Muscle layer of duodenum (tissue), 2 donors: Measurements from ENCODE around the gene SPDYE6.
"Not testable (repeated sequence)": the region's sequence is repeated elsewhere in the genome, so short reads cannot be mapped to it uniquely, and the experiment has no call there.

Experiments used
- H3K27ac ChIP-seq: one replicate; pipeline ENCODE4 v1.7.0; 2013; ENCODE audit warnings: mild to moderate bottlenecking, low read length
- H3K27me3 ChIP-seq: one replicate; pipeline ENCODE4 v1.7.0; 2013; ENCODE audit warnings: low read depth, mild to moderate bottlenecking, control low read depth, low read length
- H3K36me3 ChIP-seq, 2 donors: one replicate each; pipeline ENCODE4 v1.7.0; 2013; ENCODE audit warnings: low read length in 2 of 2, control low read depth in 1 of 2, mild to moderate bottlenecking in 1 of 2; ENCODE audit not compliant: insufficient read depth in 2 of 2, control insufficient read depth in 1 of 2
- H3K4me1 ChIP-seq, 2 donors: one replicate each; pipeline ENCODE4 v1.7.0; 2013; ENCODE audit warnings: low read length in 2 of 2, mild to moderate bottlenecking in 2 of 2, control low read depth in 1 of 2, moderate library complexity in 1 of 2; ENCODE audit not compliant: insufficient read depth in 2 of 2, control insufficient read depth in 1 of 2
- H3K4me3 ChIP-seq, 2 donors: one replicate each; pipeline ENCODE4 v1.7.0; 2013; ENCODE audit warnings: low read length in 2 of 2, low read depth in 1 of 2, mild to moderate bottlenecking in 1 of 2
- H3K9me3 ChIP-seq, 2 donors: one replicate each; pipeline ENCODE4 v1.7.0; 2013; ENCODE audit warnings: low read length in 2 of 2, control low read depth in 1 of 2, mild to moderate bottlenecking in 1 of 2; ENCODE audit not compliant: control insufficient read depth in 1 of 2
- donor health status: healthy.

SPDYE6 gene

DNA sequence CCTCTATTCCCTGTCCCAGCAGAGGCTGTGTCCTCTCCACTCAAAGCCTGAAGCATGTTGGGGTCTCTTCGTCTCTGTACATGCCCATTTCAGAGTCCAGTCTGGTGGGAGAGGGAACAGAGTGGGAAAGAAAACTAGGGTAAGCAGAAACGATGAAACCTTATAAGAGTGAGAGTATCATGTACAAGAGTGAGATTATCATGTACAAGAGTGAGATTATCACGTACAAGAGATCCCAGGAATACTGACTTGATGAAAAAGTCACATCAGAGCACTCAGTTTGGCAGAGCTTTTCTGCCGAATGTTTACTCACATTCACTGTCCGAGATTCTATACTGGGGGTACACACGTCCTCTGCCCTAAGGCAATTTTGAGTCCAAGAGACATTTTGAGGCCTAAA lies at the start of gene SPDYE6:
Gene SPDYE6, minus strand, starts transcription at position 101 of the 400 bp plus-strand sequence. CDS start 421 bp downstream, outside the sequence.
- H3K27ac ChIP-seq, H3K27me3 ChIP-seq, H3K4me1 ChIP-seq, H3K36me3 ChIP-seq, H3K4me3 ChIP-seq, H3K9me3 ChIP-seq: not testable (repeated sequence)

DNA sequence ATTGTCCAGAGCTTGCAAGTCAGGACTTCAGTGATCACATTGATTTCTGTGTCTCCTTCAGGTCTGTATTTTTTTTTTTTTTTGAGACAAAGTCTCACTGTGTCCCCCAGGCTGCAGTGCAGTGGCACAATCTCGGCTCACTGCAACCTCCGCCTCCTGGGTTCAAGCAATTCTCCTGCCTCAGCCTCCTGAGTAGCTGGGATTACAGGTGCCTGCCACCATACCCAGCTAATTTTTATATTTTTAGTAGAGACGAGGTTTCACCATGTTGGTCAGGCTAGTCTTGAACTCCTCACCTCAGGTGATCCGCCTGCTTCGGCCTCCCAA lies 48.6 kb upstream of the SPDYE6 start:
- not testable (repeated sequence) for H3K4me3 ChIP-seq, H3K27ac ChIP-seq, H3K9me3 ChIP-seq, H3K4me1 ChIP-seq, H3K27me3 ChIP-seq
- H3K36me3 ChIP-seq, result peaks cover 30 to 74% of the 10 kb centered on the region in 2 donors

DNA sequence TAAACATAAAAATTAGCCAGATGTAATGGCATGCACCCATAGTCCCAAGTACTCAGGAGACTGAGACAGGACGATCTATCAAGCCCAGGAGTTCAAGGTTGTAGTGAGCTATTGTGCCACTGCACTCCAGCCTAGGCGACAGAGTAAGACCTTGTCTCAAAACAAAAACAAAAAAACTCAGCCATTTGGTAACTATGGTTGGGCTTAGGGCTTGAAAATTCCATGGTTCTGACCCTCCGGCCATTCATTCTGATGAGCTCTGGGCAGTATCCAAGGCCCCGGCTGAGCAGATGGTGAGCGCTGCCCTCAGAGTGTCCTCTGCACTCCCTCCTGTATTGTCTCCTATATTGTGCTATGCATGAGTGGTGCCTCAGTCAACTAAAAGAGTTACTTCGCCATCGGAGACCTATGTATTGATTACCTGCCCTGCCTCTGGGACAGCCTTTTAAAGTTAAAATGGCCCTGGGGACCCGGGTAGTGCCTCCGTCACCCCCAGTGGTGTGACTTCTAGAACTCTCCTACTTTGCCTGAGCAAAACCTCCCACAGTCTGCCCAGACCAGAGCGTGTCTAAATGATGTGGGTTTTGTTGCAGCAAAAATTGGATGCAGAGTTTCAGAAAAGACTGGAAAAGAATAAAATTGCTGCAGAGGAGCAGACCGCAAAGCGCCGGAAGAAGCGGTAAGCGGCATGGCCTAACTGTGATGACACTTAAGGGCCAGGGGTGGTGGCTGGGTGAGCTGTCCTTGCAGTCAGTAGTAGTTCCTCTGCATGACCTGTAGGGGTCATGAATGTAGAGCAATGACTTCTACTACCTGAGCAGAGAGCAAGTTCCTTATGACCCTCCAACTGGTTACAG lies 48.0 kb upstream of the SPDYE6 start:
- Histone ChIP-seq H3K36me3 (peaks cover 30 to 76% of the 10 kb centered on the region in 2 donors), H3K4me1 (peaks cover 0 to 7% of the 10 kb centered on the region in 2 donors), H3K27ac (no peak overlapping the region), H3K27me3 (no peaks in the 10 kb centered on the region), H3K4me3 (no peak overlapping the region), H3K9me3 (no peaks in the 10 kb centered on the region)

- Histone ChIP-seq H3K4me1 (peaks cover 0 to 7% of the 10 kb centered on the region in 2 donors), H3K36me3 (peaks cover 30 to 73% of the 10 kb centered on the region in 2 donors), H3K9me3 (no peaks in the 10 kb centered on the region), H3K27me3 (no peaks in the 10 kb centered on the region), H3K27ac (no peak overlapping the region), H3K4me3 (no peak overlapping the region)
Observed at GRCh38 chr7:102403563-102403962, 47.3 kb upstream of the SPDYE6 start.

DNA sequence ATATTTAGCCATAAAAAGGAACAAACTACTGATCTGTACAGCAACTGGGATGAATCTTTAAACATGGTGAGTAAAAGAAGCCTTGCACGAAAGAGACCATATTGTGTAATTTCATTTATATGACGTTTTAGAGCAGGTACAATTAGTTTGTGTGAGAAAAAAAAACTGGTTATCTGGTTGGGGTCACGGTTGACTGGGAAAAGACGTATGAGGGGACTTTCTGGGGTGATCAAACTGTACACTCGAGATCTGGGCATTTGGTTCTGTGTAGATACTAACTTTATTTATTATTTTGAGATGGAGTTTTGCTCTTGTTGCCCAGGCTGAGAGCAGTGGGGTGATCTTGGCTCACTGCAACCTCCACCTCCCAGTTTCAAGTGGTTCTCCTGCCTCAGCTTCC lies 44.1 kb upstream of the SPDYE6 start:
- Histone ChIP-seq H3K9me3 (no peaks in the 10 kb centered on the region), H3K4me1 (peaks cover 7 to 16% of the 10 kb centered on the region in 2 donors), H3K36me3 (peaks cover 11 to 47% of the 10 kb centered on the region in 2 donors), H3K27me3 (no peaks in the 10 kb centered on the region), H3K27ac (no peak overlapping the region), H3K4me3 (no peak overlapping the region)

- H3K36me3 ChIP-seq, result peaks cover 6 to 42% of the 10 kb centered on the region in 2 donors
- H3K4me3 ChIP-seq, result no peak overlapping the region
- H3K9me3 ChIP-seq, result no peaks in the 10 kb centered on the region
- H3K27me3 ChIP-seq, result no peaks in the 10 kb centered on the region
- H3K4me1 ChIP-seq, result peaks cover 7 to 9% of the 10 kb centered on the region in 2 donors
- no peak overlapping the region for H3K27ac ChIP-seq
Observed at GRCh38 chr7:102398543-102398942, 42.3 kb upstream of the SPDYE6 start.

- Histone ChIP-seq H3K4me1 (peaks cover 7 to 9% of the 10 kb centered on the region in 2 donors), H3K36me3 (peaks cover 6 to 24% of the 10 kb centered on the region in 2 donors), H3K27ac (peak overlapping the region; percentile 90), H3K9me3 (no peaks in the 10 kb centered on the region), H3K4me3 (peak overlapping the region; percentile 99), H3K27me3 (no peaks in the 10 kb centered on the region)
Observed at GRCh38 chr7:102396710-102397019, 40.4 kb upstream of the SPDYE6 start.

DNA sequence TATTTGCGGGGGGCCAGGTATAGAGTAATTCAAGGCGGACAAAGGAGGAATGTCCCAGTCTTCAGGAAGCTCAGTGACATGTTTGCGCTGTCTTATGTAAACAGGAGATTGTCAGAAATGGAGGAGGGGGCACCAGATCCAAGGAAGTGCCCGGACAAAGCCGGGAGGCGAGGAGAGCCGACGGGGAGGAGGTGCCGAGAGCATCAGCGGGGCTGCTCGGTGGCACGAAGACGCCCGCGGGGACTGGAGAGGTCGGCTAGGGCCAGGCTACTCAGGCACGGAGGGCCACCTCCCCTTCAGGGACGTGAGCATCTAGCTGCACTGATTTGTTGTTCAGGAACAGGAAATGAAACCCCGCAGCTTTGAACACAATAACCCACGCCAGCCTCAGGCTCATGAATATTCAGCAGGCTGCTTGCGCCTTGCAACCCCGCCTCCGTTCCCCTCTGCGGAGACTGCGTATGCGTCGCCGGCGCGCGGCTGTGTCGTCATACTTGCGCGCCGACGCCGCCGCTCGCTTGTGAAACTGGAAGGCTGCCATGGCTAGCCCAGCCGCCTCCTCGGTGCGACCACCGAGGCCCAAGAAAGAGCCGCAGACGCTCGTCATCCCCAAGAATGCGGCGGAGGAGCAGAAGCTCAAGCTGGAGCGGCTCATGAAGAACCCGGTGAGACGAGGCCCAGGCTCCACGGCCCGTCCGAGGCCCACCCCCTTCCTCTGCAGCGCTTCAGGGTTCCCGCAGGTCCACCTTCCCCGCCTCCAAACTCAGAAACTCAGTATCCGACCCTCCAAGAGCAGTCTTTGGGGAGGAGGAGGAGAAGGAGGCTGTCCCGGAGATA lies 39.8 kb upstream of the SPDYE6 start, which contains the start of gene PRKRIP1:
Gene PRKRIP1, plus strand, starts transcription at position 491 of the 837 bp plus-strand sequence. Its CDS starts 49 bp downstream, at position 540.
- H3K27me3 ChIP-seq, result no peaks in the 10 kb centered on the region
- peak within 1 kb of the TSS; percentile 99 for H3K4me3 ChIP-seq
- no peaks in the 10 kb centered on the region for H3K9me3 ChIP-seq
- peaks cover 7 to 9% of the 10 kb centered on the region in 2 donors for H3K4me1 ChIP-seq
- H3K36me3 ChIP-seq, result peaks cover 6 to 22% of the 10 kb centered on the region in 2 donors
- H3K27ac ChIP-seq, result peak within 1 kb of the TSS; percentile 90

GRCh38 chr7:102395592-102395872 lies 39.3 kb upstream of the SPDYE6 start:
- peak overlapping the region; percentile 84 for H3K27ac ChIP-seq
- H3K4me1 ChIP-seq, result peaks cover 7 to 9% of the 10 kb centered on the region in 2 donors
- peaks cover 6 to 17% of the 10 kb centered on the region in 2 donors for H3K36me3 ChIP-seq
- H3K9me3 ChIP-seq, result no peaks in the 10 kb centered on the region
- H3K27me3 ChIP-seq, result no peaks in the 10 kb centered on the region
- peak overlapping the region; percentile 99 for H3K4me3 ChIP-seq

- Histone ChIP-seq H3K9me3 (no peaks in the 10 kb centered on the region), H3K36me3 (peaks cover 0 to 4% of the 10 kb centered on the region in 2 donors), H3K4me1 (peaks cover 7 to 9% of the 10 kb centered on the region in 2 donors), H3K4me3 (no peak overlapping the region), H3K27me3 (no peaks in the 10 kb centered on the region), H3K27ac (no peak overlapping the region)
Observed at GRCh38 chr7:102393467-102393866, 37.2 kb upstream of the SPDYE6 start.

- H3K9me3 ChIP-seq, result no peaks in the 10 kb centered on the region
- no peak overlapping the region for H3K27ac ChIP-seq
- H3K4me3 ChIP-seq, result no peak overlapping the region
- no peaks in the 10 kb centered on the region for H3K27me3 ChIP-seq
- H3K4me1 ChIP-seq, result peaks cover 5 to 7% of the 10 kb centered on the region in 2 donors
- H3K36me3 ChIP-seq, result peaks cover 0 to 9% of the 10 kb centered on the region in 2 donors
Observed at GRCh38 chr7:102392330-102392729, 36.1 kb upstream of the SPDYE6 start.
